AG10803 (cell line): ENCODE measurements around the gene TCTN2.
A peak's percentile ranks its signal among the peaks of the same experiment; 100 is the strongest.

ENCODE experiments used
- DNase-seq: peaks from one replicate; pipeline ENCODE4 v3.0.0; 2010; ENCODE audit warnings: low read depth
- H3K4me3 ChIP-seq: 2 replicates; pipeline ENCODE4 v1.5.1; 2011; ENCODE audit warnings: mild to moderate bottlenecking, low read length, control low read depth
- TF ChIP-seq, protein P1 (sequence below): conservative IDR thresholded peaks from 2 replicates; pipeline ENCODE4 v1.5.1; 2011; ENCODE audit warnings: mild to moderate bottlenecking, low read length, control low read depth, inconsistent platforms

Gene TCTN2

GRCh38 chr12:123645878-123646277, 25.0 kb upstream of the TCTN2 start:
- DNase-seq: no peak
- TF ChIP-seq, protein P1, sequence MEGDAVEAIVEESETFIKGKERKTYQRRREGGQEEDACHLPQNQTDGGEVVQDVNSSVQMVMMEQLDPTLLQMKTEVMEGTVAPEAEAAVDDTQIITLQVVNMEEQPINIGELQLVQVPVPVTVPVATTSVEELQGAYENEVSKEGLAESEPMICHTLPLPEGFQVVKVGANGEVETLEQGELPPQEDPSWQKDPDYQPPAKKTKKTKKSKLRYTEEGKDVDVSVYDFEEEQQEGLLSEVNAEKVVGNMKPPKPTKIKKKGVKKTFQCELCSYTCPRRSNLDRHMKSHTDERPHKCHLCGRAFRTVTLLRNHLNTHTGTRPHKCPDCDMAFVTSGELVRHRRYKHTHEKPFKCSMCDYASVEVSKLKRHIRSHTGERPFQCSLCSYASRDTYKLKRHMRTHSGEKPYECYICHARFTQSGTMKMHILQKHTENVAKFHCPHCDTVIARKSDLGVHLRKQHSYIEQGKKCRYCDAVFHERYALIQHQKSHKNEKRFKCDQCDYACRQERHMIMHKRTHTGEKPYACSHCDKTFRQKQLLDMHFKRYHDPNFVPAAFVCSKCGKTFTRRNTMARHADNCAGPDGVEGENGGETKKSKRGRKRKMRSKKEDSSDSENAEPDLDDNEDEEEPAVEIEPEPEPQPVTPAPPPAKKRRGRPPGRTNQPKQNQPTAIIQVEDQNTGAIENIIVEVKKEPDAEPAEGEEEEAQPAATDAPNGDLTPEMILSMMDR: no peak
- H3K4me3 ChIP-seq: no peak overlapping the region

DNA sequence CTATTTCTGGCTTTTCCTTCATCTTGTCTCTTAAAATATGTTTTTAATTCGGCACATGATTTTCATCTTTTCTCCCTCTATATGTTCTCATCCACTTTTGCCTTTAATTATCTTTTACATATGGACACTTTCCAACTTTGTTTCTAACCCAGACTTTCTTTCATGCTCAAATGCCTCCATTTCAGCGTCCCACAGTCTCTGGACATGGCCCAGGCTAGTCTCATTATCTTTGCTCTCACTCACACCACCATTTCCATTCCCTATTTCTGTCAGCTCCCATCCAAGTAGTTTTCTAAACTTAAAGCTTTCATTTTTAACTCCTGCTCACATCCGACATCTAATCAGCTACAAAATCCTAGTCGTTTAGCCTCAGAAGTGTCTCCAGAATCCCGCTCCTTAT, 22.5 kb upstream of the TCTN2 start:
- TF ChIP-seq, protein P1: no peak
- H3K4me3 ChIP-seq: no peak overlapping the region
- DNase-seq: no peak

- TF ChIP-seq, protein P1: no peak
- no peak for DNase-seq
- H3K4me3 ChIP-seq: no peak overlapping the region
Measured at GRCh38 chr12:123654129-123654701, 16.7 kb upstream of the TCTN2 start.

DNA sequence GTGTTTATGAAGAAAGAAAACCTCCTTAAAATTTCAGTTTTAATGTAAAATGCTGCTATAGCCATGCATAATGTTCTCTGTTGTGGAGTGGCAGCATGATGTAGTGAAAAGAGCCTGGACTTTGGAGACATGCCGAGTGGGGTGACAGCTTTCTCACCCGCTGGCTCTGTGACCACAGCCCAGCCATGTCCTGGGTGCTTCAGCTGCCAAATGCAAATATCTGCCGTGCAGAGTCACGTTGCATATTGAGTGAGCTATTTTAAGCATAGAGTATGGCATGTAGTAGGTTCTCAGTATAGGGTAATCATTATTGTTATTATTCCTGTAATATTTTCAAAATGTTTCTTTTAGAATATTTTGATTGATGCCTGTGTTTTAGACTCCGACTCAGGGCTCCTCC, 15.5 kb upstream of the TCTN2 start:
- DNase-seq: no peak
- TF ChIP-seq, protein P1: no peak
- no peak overlapping the region for H3K4me3 ChIP-seq

DNA sequence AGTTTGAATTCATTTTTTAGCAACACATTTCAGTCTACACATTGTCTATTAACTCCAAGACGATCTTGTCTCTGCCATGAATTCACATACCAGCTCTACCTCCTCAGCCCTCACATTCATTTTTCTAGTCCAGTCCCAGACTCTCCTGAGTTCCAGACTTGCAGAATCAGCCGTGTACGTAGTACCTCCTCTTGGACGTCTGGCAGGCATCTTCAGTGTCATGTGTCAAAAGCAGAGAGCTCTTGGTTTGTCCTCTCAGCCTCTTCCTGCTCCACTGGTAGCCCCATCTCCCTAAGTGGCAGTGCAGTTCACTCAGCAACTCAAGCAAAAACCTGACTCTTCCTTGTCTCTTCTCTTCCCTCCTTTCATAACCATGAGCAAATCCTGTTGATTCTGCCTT, 14.5 kb upstream of the TCTN2 start:
- no peak overlapping the region for H3K4me3 ChIP-seq
- no peak for DNase-seq
- TF ChIP-seq, protein P1: no peak

GRCh38 chr12:123657211-123657610, 13.7 kb upstream of the TCTN2 start:
- H3K4me3 ChIP-seq: no peak overlapping the region
- TF ChIP-seq, protein P1: no peak
- DNase-seq: no peak

- peak; percentile 88 for DNase-seq
- TF ChIP-seq, protein P1: no peak
- H3K4me3 ChIP-seq: no peak overlapping the region
Measured at GRCh38 chr12:123659996-123660727, 10.8 kb upstream of the TCTN2 start.
